GM15510 (cell line): ENCODE measurements around the gene ABCB10.
A peak's percentile ranks its signal among the peaks of the same experiment; 100 is the strongest.

Source experiments
- POLR2A ChIP-seq: IDR thresholded peaks from 3 replicates; pipeline ENCODE4 v1.6.1; 2011; ENCODE audit warnings: borderline replicate concordance; ENCODE audit not compliant: insufficient read length; ENCODE audit errors: extremely low read depth

ABCB10 gene

GRCh38 chr1:229507951-229508822 lies 50.3 kb downstream of the ABCB10 start, which contains the start of gene NUP133:
NUP133 (minus strand) TSS chr1:229508341; CDS start chr1:229508249, 92 bp downstream.
- peak; percentile 97 for TF ChIP-seq POLR2A

- TF ChIP-seq POLR2A, result no peak
Measured at GRCh38 chr1:229507502-229507901, 51.0 kb downstream of the ABCB10 start.

- TF ChIP-seq POLR2A, result no peak
Measured at GRCh38 chr1:229506633-229507032, 51.9 kb downstream of the ABCB10 start.

- TF ChIP-seq POLR2A, result no peak
Measured at GRCh38 chr1:229495782-229496181, 62.7 kb downstream of the ABCB10 start.

GRCh38 chr1:229487181-229487580 lies 71.3 kb downstream of the ABCB10 start:
- no peak for TF ChIP-seq POLR2A

GRCh38 chr1:229485318-229485717 lies 73.2 kb downstream of the ABCB10 start:
- TF ChIP-seq POLR2A, result no peak

- TF ChIP-seq POLR2A, result no peak
Measured at GRCh38 chr1:229482511-229482910, 76.0 kb downstream of the ABCB10 start.

- TF ChIP-seq POLR2A, result no peak
Measured at GRCh38 chr1:229480495-229480894, 78.0 kb downstream of the ABCB10 start.

- no peak for TF ChIP-seq POLR2A
Measured at GRCh38 chr1:229479660-229480399, 78.7 kb downstream of the ABCB10 start.

GRCh38 chr1:229478852-229479251 lies 79.7 kb downstream of the ABCB10 start:
- no peak for TF ChIP-seq POLR2A

GRCh38 chr1:229474509-229474908 lies 84.0 kb downstream of the ABCB10 start:
- TF ChIP-seq POLR2A, result no peak

GRCh38 chr1:229471175-229471574 lies 87.3 kb downstream of the ABCB10 start:
- no peak for TF ChIP-seq POLR2A

GRCh38 chr1:229470406-229471043 lies 88.0 kb downstream of the ABCB10 start:
- TF ChIP-seq POLR2A, result no peak

- TF ChIP-seq POLR2A, result no peak
Measured at GRCh38 chr1:229466887-229467286, 91.6 kb downstream of the ABCB10 start.
